ENCODE data around the gene C1orf159.

Gene C1orf159

GRCh38 chr1:1043411-1043810, 72.5 kb downstream of the C1orf159 start:
- in situ Hi-C loops (cut with MboI; ENCODE audit: low sequenced_read_pairs), result no loop called here

GRCh38 chr1:1042835-1043234, 73.1 kb downstream of the C1orf159 start:
- in situ Hi-C loops (cut with MboI; ENCODE audit: low sequenced_read_pairs), result no loop called here

DNA sequence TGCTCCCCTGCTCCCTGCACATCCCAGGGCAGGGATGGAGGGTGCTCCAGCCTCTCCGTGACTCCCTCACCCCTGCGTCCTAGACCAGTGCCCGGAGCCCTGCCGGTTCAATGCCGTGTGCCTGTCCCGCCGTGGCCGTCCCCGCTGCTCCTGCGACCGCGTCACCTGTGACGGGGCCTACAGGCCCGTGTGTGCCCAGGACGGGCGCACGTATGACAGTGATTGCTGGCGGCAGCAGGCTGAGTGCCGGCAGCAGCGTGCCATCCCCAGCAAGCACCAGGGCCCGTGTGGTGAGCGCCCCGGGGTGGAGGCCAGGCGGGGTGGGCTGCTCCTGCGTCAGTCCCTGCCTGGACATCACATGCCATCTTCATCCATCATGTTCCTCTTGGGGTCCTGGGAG, 74.0 kb downstream of the C1orf159 start:
- in situ Hi-C loops (cut with MboI; ENCODE audit: low sequenced_read_pairs), result no loop called here

DNA sequence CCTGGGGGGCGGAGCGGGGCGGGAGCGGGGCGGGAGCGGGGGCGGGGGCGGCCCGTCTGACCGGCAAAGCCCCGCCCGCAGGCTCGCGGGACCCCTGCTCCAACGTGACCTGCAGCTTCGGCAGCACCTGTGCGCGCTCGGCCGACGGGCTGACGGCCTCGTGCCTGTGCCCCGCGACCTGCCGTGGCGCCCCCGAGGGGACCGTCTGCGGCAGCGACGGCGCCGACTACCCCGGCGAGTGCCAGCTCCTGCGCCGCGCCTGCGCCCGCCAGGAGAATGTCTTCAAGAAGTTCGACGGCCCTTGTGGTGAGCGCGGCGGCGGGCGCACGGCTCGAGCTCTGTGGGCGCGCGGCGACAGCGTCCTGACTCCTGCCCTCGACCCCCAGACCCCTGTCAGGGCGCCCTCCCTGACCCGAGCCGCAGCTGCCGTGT, 74.8 kb downstream of the C1orf159 start:
- in situ Hi-C loops (cut with MboI; ENCODE audit: low sequenced_read_pairs), result no loop called here

- in situ Hi-C loops (cut with MboI; ENCODE audit: low sequenced_read_pairs), result no loop called here
Measured at GRCh38 chr1:1040004-1040991, 75.6 kb downstream of the C1orf159 start.

- in situ Hi-C loops (cut with MboI; ENCODE audit: low sequenced_read_pairs), result no loop called here
Measured at GRCh38 chr1:1039145-1039910, 76.6 kb downstream of the C1orf159 start.

DNA sequence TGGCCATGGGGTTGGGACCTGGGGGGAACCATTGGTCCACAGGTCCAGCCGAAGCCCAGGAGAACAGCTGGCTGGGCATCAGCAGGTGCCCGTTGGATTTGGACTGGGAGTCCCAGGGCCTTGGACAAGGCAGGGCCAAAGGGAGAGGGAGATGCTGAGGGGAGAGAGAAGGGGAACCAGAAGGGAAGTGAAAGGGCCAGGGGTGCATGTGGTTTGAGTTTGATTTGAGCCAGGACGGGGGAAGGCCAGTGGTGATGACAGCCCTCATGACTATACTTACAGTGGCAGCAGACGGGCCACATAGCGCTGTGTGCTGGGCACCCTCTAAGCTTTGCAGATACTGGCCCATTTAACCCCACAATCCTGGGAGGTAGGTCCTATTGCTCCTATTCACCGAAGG, 77.2 kb downstream of the C1orf159 start:
- in situ Hi-C loops (cut with MboI; ENCODE audit: low sequenced_read_pairs), result no loop called here

DNA sequence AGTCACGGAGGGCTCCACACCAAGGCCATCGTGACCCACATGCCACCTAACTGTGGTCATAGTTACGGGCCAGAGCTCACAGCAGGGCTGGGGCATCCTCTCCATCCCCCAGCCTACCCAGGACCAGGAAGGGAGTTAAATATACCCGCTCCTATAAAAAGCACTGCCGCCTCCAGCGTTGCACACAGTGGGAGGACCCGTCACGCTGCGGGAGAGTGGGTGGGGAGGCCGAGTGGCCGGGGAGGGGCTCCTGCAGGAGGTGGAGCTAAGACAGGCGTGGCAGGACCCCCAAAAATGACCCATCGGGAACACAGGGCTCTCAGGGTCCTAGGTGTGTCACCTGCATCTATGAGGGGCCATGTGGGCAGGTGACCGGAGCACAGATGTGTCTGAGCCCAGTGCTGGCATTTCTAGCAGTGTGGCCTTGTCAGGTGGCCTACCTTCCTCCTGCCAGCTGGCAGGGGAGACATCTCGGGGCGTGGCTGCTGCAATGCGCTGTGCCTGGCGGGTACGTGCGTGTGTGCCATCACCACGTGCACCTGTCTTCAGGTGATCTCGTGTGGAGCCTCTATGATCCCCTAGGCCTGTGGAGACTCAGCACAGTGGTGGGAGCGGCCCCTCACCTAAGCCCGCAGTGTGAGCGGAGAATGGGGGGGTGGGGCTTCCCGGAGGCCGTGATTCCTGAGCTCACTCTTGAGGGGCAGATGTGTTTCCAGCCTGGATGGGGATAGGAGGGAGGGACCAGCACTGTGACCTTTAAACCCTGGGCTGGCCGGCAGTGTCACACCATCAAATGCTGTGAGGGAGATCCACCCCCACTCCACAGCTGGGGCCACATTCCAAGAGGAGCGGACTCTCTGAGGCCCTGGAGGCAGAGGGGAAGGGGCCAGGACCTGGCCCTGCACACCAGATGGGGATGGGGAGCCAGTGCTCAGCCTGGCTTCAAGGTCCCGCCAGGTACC, 78.2 kb downstream of the C1orf159 start:
- in situ Hi-C loops (cut with MboI; ENCODE audit: low sequenced_read_pairs), result no loop called here

DNA sequence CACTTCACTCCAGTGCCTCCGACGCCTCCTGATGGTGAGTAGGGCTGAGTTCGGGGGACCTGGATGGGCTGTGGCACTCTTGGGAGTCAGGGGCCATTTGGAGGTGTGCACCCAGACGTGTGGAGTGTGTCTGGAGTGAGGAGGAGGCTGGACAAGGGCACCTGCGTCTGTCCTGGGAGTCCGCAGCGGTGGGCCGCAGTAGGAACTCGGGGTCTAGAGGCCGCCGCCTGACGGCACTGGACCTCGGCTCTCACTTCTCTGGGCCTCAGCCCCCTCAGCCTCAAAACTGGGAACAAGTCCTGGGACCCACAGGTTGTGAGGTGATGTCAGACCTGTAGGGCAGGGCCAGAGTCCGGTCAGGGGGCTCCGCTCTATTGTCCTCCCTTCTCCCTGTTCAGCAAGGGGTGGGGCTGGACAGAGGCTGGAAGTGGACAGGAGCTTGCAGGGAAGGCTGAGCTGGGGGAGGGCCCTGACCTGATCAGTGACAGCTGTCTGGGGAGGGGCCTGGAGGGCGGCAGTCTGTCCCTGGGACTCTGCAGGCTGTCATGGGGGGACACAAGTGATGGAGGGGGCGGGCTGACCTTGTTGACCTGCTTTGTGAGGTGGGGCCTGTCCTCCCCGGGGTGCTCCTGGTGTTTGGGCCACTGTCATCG, 80.5 kb downstream of the C1orf159 start:
- in situ Hi-C loops (cut with MboI; ENCODE audit: low sequenced_read_pairs), result no loop called here

- in situ Hi-C loops (cut with MboI; ENCODE audit: low sequenced_read_pairs), result no loop called here
Measured at GRCh38 chr1:1034439-1034781, 81.5 kb downstream of the C1orf159 start.

DNA sequence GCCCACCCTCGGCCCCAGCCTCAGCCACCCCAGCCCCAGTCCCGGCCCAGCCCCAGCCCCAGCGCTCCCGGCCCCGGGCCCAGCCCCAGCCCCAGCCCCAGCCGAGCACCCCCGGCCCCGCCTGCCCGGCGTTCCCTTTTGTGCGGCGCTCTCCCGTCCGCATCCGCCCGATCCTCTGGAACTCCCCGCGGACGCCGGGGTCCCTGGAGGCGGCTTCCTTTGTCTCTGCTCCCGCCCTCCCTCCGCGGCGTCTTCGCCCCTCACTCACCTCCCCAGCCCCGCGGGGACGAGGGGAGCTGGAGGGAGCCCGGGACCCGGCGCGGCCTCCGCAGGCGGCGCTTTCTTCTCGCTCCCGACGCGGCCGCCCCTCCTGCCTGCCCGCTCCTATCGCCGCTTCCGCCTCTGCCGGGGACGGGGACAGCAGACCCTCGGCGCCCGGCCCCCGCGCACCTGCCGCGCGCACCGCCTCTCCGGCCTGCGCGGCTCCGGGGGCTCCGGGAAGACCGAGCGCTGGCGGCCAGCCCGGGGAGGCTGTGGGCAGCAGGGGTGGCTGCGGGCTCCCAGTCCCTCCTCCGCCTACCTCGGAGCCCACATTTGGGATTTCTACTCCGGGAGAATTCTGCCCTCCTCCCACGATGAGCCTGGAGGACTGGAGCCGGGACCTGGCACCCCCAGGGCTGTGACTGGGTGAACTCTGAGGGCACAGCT, 82.0 kb downstream of the C1orf159 start:
- in situ Hi-C loops (cut with MboI; ENCODE audit: low sequenced_read_pairs), result no loop called here

DNA sequence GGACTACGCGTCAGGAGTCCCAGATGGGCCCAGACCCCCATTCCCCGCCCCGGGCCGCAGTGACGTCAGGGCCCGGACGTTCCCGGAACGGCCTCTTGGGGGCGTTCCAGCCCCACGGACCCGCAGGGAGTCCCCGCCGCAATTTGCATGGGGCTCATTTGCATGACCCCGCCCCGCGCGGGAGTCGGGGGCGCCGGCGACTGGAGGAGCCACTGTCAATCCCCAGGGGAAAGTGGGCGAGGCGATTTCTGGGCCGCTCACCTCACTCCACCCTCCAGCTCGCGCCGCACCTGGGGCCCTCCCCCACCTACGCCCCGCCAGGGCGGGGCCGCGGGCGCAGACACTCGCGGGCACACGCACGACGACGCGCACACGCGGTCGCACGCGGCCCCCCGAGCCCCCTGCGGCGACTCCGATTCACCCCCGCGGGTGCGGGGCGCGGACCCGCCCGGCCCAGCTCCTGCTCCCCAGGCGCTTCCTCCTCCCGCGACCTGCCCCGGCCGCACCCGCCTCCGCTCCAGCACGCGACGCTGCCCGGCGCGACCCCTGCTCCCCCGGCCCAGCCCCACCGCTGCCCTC, 82.8 kb downstream of the C1orf159 start:
- in situ Hi-C loops (cut with MboI; ENCODE audit: low sequenced_read_pairs), result no loop called here

GRCh38 chr1:1032424-1032823, 83.5 kb downstream of the C1orf159 start:
- in situ Hi-C loops (cut with MboI; ENCODE audit: low sequenced_read_pairs), result no loop called here

Measured in HL-60/S4 treated with phorbol 12-myristate 13-acetate at 8.2 ng/mL for 4 days and 3 days (cell line).